AG10803 (cell line): ENCODE results near the gene TWIST2.
A peak's percentile ranks its signal among the peaks of the same experiment; 100 is the strongest.

Experiments
- DNase-seq: peaks from one replicate; pipeline ENCODE4 v3.0.0; 2010; ENCODE audit warnings: low read depth
- H3K4me3 ChIP-seq: 2 replicates; pipeline ENCODE4 v1.5.1; 2011; ENCODE audit warnings: mild to moderate bottlenecking, low read length, control low read depth
- CTCF ChIP-seq: conservative IDR thresholded peaks from 2 replicates; pipeline ENCODE4 v1.5.1; 2011; ENCODE audit warnings: mild to moderate bottlenecking, low read length, control low read depth, inconsistent platforms

TWIST2 gene

GRCh38 chr2:238913931-238914647 is 66.2 kb downstream of the TWIST2 start:
- DNase-seq = no peak
- no peak for TF ChIP-seq CTCF
- H3K4me3 ChIP-seq = no peak overlapping the region

- DNase-seq = peak; percentile 74
- no peak for TF ChIP-seq CTCF
- H3K4me3 ChIP-seq = no peak overlapping the region
These were observed 66.7 kb downstream of the TWIST2 start for GRCh38 chr2:238914648-238915015.

- no peak for TF ChIP-seq CTCF
- peak; percentile 70 for DNase-seq
- no peak overlapping the region for H3K4me3 ChIP-seq
These were observed 67.3 kb downstream of the TWIST2 start for GRCh38 chr2:238915196-238915595.

GRCh38 chr2:238915596-238915995 is 67.7 kb downstream of the TWIST2 start:
- H3K4me3 ChIP-seq = no peak overlapping the region

GRCh38 chr2:238916176-238916874 is 68.4 kb downstream of the TWIST2 start:
- no peak overlapping the region for H3K4me3 ChIP-seq
- TF ChIP-seq CTCF = no peak
- no peak for DNase-seq

More at GRCh38 chr2:238915596-238915995, 67.7 kb downstream of the TWIST2 start:
- TF ChIP-seq CTCF = no peak
- DNase-seq = no peak

- H3K4me3 ChIP-seq = no peak overlapping the region
- no peak for TF ChIP-seq CTCF
- DNase-seq = no peak
These were observed 69.1 kb downstream of the TWIST2 start for GRCh38 chr2:238916875-238917590.
